HG03575 (cell line): ENCODE measurements around the gene EIF2A.
A peak's percentile ranks its signal among the peaks of the same experiment; 100 is the strongest.

Experiments used
- ATAC-seq: cut with Tn5 transposase; IDR thresholded peaks from one replicate; pipeline ENCODE4 v1.9.1; 2021; ENCODE audit not compliant: unreplicated experiment, insufficient number of reproducible peaks, low FRiP score; ENCODE audit errors: extremely low read depth

EIF2A gene

GRCh38 chr3:150540297-150540696 is 6.3 kb upstream of the EIF2A start:
- no peak for ATAC-seq

GRCh38 chr3:150540991-150541390 is 5.6 kb upstream of the EIF2A start:
- ATAC-seq, result no peak

- ATAC-seq, result no peak
These were observed 3.5 kb upstream of the EIF2A start for GRCh38 chr3:150543128-150543527.

GRCh38 chr3:150543531-150543930 is 3.1 kb upstream of the EIF2A start:
- no peak for ATAC-seq

GRCh38 chr3:150544041-150544440 is 2.5 kb upstream of the EIF2A start:
- no peak for ATAC-seq

- ATAC-seq, result no peak
These were observed 1.9 kb upstream of the EIF2A start for GRCh38 chr3:150544726-150545125.

GRCh38 chr3:150545419-150546225 is 965 bp upstream of the EIF2A start:
- ATAC-seq, result peak; percentile 3

GRCh38 chr3:150547045-150547741 is 606 bp downstream of the EIF2A start:
- no peak for ATAC-seq

- ATAC-seq, result no peak
These were observed 9.4 kb downstream of the EIF2A start for GRCh38 chr3:150555859-150556436.

GRCh38 chr3:150556792-150557191 is 10.2 kb downstream of the EIF2A start:
- no peak for ATAC-seq

GRCh38 chr3:150557725-150558124 is 11.1 kb downstream of the EIF2A start:
- ATAC-seq, result no peak

- ATAC-seq, result no peak
These were observed 17.7 kb downstream of the EIF2A start for GRCh38 chr3:150564243-150564642.

- no peak for ATAC-seq
These were observed 20.7 kb downstream of the EIF2A start for GRCh38 chr3:150567328-150567727.

- no peak for ATAC-seq
These were observed 31.3 kb downstream of the EIF2A start for GRCh38 chr3:150577855-150578254.

GRCh38 chr3:150581174-150581573 is 34.6 kb downstream of the EIF2A start:
- no peak for ATAC-seq

GRCh38 chr3:150582620-150583019 is 36.0 kb downstream of the EIF2A start:
- no peak for ATAC-seq

GRCh38 chr3:150583028-150583427 is 36.4 kb downstream of the EIF2A start:
- ATAC-seq, result no peak

GRCh38 chr3:150588027-150588830 is 41.6 kb downstream of the EIF2A start:
- ATAC-seq, result no peak

GRCh38 chr3:150589759-150590158 is 43.2 kb downstream of the EIF2A start:
- ATAC-seq, result no peak
